OCI-LY7 (cell line): Measurements from ENCODE around the gene CYP4A11.
"Not testable (repeated sequence)": the region's sequence is repeated elsewhere in the genome, so short reads cannot be mapped to it uniquely, and the experiment has no call there.

ENCODE experiments used
- CTCF ChIP-seq: fragments of 200-600 bp; sonication (generic); conservative IDR thresholded peaks from 2 replicates; pipeline ENCODE4 v1.5.1; 2014; ENCODE audit warnings: mild to moderate bottlenecking, antibody characterized with exemption, low read length, moderate library complexity, mixed read lengths
- EZH2phosphoT487 ChIP-seq: fragments of 200-600 bp; sonication (generic); IDR thresholded peaks from 2 replicates; pipeline ENCODE4 v1.6.1; 2018; ENCODE audit warnings: low read depth, borderline replicate concordance, mild to moderate bottlenecking, mixed run types, antibody characterized with exemption, low read length, moderate library complexity, mixed read lengths

GRCh38 chr1:46953847-46954246 is 12.6 kb upstream of the CYP4A11 start:
- TF ChIP-seq CTCF, EZH2phosphoT487: not testable (repeated sequence)
